GM18870 (cell line): ENCODE data around the gene NOM1.
"Not testable (repeated sequence)": the region's sequence is repeated elsewhere in the genome, so short reads cannot be mapped to it uniquely, and the experiment has no call there.

ENCODE experiments used
- ATAC-seq: cut with Tn5 transposase; IDR thresholded peaks from one replicate; pipeline ENCODE4 v1.9.1; 2021; ENCODE audit warnings: moderate library complexity; ENCODE audit not compliant: unreplicated experiment

The NOM1 gene, protein sequence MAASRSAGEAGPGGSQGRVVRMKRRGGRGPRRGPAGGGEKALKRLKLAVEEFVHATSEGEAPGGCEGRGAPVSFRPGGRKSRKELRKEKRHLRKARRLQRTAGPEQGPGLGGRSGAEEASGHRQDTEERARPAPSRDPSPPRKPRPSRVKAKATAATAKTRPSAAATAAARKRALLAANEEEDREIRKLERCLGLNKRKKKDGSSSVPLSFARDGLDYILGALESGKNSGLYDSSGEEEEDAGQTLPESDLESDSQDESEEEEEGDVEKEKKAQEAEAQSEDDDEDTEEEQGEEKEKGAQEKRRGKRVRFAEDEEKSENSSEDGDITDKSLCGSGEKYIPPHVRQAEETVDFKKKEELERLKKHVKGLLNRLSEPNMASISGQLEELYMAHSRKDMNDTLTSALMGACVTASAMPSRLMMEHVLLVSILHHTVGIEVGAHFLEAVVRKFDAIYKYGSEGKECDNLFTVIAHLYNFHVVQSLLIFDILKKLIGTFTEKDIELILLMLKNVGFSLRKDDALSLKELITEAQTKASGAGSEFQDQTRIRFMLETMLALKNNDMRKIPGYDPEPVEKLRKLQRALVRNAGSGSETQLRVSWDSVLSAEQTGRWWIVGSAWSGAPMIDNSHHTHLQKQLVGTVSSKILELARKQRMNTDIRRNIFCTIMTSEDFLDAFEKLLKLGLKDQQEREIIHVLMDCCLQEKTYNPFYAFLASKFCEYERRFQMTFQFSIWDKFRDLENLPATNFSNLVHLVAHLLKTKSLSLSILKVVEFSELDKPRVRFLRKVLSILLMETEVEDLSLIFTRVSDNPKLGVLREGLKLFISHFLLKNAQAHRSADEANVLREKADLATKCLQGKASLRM

DNA sequence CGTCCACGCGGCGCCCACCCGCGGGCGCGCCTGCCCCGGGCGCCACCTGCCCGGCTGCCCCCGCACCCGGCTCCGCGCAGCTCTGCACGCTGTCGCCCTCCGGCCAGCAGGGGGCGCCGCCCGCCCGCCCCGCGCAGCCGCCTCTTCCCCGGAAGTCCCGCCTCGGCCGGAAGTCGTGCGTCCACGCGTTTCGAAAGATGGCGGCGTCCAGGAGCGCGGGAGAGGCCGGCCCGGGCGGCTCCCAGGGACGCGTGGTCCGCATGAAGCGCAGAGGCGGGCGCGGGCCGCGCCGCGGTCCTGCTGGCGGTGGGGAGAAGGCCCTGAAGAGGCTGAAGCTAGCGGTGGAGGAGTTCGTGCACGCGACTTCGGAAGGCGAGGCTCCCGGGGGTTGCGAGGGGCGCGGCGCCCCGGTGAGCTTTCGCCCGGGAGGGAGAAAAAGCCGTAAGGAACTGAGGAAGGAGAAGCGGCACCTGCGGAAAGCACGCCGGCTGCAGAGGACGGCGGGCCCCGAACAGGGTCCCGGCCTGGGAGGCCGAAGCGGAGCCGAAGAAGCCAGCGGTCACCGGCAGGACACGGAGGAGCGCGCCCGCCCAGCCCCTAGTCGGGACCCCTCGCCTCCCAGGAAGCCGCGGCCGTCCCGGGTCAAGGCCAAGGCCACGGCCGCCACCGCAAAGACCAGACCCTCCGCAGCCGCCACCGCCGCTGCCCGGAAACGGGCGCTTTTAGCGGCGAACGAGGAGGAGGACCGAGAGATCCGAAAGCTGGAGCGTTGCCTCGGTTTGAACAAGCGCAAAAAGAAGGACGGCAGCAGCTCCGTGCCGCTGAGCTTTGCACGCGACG is at the start of gene NOM1:
Gene NOM1, plus strand, starts transcription at position 172 of the 840 bp plus-strand sequence. Its CDS starts 26 bp downstream, at position 198.
- peak; percentile 61 for ATAC-seq

DNA sequence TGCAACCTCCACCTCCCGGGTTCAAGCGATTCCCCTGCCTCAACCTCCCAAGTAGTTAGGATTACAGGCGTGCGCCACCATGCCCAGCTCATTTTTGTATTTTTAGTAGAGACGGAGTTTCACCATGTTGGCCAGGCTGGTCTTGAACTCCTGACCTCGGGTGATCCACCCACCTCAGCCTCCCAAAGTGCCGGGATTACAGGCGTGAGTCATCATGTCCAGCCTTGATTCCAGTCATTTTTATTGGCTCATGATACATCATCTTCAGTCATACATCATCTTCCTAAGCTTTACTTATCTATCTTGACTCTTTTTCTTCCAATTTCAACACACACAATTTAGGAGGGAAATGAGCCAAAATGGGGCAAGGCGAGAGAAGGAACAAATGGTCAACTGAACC is 49.4 kb upstream of the NOM1 start:
- not testable (repeated sequence) for ATAC-seq

DNA sequence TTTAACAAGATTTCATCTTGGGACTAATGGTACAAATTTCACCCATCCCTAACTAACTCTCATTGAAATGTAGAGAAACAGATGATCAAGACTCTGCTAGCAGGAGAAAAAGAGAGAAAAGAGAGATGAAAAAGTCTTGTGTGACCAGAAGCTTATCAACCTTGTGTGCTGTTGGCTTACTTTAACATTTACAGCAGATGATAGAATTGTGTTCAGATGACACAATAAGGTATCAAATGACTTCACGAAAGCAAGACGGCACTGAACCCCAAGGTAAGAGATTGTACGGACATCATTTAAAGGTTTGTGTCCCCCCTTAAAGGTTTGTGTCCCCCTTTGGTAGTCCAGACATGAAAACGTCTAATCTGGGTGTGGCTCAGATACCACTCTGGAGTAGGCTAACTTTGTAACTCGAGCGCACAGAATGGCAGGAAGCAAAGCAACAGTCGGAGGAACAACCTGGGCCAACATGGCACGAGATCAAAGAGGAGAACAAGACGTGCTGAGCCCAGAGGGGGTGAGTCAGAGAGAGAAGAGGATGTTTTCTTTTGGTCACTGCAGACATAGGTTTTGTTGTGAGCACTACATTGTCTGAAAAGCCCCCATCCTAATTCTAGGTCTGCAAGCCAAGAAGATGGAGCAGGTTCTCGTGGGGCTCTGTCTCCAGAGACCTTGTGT is 46.1 kb upstream of the NOM1 start:
- ATAC-seq = no peak

DNA sequence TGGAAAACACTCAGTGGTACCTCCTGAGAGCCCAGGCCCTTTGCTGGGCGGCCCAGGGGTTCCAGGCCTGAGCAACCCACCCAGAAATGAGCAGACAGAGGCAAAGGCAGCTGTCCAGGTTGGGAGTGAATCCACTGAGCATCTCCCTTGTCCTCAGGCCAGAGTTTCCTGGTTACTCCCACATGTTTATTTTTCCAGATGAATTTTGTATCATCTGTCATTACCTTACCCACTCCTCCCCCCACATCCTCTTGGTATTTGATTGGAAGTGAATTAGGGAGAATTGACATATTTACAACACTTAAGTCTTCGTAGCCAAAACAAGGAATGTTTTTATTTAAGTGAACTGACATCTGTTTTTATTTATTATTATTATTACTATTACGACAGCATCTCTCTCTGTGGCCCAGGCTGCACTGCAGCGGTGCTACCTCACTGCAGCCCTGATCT is 43.3 kb upstream of the NOM1 start:
- ATAC-seq = no peak

DNA sequence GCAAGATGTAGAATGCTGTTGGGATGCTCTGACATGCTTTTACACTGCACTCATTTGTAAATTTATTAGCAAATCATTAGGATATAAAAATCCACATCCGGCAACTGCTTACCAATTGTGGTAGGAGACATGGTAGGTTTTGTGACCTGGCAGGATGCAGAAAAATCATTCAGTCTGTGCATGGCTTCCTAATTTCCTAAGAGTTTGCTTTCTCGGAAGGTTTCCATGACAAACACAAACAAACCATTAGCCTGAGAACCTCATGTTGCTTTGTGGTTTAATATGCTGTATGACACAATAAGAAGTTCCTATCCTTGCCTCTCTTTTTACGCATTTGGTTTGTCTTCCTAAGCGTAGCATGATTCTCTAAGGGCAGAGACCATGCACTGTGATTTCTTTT is 41.9 kb upstream of the NOM1 start:
- ATAC-seq = no peak

DNA sequence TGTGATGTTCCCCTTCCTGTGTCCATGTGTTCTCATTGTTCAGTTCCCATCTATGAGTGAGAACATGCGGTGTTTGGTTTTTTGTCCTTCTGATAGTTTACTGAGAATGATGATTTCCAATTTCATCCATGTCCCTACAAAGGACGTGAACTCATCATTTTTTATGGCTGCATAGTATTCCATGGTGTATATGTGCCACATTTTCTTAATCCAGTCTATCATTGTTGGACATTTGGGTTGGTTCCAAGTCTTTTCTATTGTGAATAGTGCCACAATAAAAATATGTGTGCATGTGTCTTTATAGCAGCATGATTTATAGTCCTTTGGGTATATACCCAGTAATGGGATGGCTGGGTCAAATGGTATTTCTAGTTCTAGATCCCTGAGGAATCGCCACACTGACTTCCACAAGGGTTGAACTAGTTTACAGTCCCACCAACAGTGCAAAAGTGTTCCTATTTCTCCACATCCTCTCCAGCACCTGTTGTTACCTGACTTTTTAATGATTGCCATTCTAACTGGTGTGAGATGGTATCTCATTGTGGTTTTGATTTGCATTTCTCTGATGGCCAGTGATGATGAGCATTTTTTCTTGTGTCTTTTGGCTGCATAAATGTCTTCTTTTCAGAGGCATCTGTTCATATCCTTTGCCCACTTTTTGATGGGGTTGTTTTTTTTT is 39.8 kb upstream of the NOM1 start:
- not testable (repeated sequence) for ATAC-seq

DNA sequence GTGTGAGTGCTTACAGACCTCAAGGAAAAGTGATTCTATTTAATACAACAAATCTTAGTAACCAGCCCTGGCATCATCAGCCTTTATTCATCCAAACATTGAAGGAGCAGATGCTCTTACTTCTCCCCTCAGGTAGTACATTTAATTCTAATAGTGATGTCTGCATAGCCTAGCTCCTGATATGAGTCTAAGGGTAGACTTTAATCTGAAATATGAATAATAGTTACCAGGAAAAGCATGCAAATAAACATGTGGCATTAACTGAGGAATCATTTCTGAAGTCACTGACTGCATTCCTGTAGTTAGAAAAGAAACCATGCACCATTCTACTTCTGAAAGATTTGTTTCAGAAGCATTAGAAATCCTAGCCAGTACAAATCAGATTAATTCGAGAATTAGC is 30.9 kb upstream of the NOM1 start:
- ATAC-seq = peak; percentile 53

DNA sequence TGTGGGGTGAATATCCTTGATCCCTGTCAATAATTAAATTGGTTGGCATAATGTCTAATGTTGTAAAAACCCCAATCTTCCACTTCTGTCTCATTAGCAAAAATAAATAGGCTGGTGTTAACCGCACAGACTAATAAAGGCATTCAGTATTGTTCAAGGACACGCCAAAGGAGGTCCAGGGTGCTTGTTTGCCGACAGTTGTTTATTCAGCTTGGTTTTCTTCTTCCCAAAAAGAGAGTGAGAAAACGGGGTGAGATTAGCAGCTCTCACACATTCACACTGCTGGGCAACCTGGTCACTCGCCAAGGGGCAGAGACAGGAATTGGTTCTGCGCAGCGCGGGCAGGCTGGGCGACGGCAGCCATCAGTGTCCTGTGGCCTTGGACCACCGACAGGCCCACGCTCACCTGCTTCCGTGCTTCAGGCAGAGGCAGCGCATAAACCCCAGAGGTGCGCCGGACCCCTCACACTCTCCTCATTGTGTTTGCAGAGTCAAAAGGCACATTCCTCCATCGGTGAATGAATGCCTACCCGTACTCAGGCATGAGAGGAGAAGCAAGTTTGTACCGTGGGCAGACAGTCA is 30.3 kb upstream of the NOM1 start:
- ATAC-seq = peak; percentile 35

DNA sequence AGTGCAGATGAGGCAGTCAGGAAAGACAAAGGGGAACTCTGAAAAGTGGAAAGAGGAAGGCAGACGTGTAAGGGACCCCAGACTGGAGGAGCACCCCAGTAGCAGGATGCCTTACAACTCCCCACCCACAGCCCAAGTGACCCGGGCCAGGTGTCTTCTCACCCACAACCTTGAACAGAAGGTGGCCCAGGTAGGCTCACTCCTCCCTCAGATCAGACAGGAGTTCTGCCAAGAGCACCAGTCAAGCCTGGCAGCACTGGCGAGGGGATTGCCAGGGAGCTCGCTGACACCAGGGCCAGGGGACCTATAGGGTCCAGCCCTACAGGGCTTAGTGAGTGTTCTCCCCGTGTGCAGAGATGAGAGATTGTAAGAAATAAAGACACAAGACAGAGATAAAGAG is 29.4 kb upstream of the NOM1 start:
- ATAC-seq = no peak

DNA sequence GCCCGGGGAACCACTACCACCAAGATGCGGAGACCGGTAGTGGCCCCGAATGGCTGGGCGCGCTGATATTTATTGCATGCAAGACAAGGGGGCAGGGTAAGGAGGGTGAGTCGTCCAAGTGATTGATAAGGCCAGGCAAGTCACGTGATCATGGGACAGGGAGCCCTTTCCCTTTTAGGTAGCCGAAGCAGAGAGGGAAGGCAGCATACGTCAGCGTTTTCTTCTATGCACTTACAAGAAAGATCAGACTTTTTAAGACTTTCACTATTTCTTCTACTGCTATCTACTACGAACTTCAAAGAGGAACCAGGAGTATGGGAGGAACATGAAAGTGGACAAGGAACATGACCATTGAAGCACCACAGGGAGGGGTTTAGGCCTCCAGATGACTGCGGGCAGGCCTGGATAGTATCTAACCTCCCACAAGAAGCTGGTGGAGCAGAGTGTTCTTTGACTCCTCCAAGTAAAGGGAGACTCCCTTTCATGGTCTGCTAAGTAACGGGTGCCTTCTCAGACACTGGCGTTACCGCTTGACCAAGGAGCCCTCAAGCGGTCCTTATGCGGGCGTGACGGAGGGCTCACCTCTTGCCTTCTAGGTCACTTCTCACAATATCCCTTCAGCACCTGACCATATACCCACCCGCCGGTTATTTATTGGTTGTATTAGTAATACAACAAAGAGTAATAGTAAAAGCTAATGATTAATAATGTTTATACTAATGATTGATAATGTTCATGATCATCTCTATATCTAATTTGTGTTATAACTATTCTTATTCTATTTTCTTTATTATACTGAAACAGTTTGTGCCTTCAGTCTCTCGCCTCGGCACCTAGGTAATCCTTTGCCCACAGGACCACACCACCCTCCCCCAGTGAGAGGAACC is 28.8 kb upstream of the NOM1 start:
- ATAC-seq = not testable (repeated sequence)

DNA sequence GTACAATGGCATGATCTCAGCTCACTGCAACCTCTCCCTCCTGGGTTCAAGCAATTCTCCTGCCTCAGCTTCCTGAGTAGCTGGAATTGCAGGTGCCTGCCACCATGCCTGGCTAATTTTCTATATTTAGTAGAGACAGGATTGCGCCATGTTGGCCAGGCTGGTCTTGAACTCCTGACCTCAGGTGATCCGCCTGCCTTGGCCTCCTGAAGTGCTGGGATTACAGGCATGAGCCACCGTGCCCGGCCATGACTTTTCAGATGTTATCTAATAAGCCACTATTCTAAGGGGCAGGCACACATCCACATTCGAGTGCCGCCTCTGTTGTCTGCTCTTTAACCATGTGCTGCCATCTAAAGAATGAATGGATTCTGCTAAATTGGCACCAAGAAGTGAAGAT is 27.2 kb upstream of the NOM1 start:
- ATAC-seq = not testable (repeated sequence)

DNA sequence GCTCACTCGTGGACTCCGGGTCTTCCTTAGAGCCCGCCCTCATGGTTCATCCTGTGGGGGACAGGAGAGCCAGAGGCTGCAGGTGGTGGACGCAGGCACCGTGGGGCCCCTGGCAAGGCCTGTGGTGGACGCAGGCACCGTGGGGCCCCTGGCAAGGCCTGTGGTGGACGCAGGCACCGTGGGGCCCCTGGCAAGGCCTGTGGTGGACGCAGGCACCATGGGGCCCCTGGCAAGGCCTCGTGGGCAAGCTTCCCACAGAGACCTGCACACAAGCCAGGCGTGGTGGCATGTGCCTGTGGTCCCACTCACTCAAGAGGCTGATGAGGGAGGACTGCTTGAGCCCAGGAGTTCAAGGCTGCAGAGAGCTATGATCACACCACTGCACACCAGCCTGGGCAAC is 23.7 kb upstream of the NOM1 start:
- ATAC-seq = not testable (repeated sequence)

DNA sequence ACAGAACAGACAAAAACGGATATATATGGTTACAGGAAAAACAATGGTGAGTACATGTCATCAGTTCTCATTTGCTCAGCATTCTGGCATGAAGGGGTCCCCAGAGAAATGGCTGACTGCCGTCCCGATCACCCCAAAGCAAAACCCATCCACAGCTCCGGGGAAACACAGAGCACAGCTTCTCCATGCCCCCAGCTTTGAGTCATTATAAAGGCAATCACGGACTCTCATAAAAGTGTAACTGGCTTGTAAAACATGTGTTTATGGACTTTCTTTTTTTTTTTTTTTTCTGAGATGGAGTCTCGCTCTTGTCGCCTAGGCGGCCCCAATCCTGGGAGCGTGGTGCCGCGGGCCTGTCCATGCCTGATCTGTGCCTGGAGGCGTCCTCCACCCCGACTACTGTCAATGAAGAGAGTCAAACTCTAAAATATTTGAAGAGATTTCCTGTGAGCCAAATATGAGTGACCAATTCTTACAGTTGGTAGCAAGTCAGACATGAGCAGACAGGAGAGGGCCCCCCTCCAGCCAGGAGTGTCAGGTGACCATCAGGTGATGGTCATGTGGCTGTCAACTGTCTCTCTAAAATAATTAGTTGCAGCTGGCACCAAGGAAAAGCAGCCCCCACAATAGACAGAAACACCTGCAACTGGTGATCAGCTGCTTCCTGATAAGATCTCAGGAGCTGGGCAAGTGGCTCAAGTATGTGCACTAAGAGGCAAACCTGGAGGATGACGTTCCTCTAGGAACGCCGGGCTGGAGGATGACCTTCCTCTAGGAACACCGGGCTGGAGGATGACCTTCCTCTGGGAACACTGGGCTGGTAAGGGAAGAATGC is 21.7 kb upstream of the NOM1 start:
- ATAC-seq = no peak

DNA sequence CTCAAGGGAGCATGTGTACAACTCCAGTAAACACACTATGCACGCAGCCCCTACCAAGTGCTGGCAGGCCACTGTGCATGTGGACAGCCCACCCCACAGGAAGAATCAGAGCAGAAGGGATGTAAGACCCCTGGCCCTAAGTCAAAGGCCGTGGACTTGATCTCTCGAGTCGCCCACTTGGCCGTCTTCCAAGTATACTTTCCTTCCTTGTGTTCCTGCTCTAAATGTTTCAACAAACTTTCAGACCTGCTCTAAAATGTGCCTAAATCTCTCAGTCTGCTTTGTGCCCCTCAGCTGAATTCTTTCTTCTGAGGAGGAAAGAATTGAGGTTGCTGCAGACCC is 21.1 kb upstream of the NOM1 start:
- no peak for ATAC-seq

DNA sequence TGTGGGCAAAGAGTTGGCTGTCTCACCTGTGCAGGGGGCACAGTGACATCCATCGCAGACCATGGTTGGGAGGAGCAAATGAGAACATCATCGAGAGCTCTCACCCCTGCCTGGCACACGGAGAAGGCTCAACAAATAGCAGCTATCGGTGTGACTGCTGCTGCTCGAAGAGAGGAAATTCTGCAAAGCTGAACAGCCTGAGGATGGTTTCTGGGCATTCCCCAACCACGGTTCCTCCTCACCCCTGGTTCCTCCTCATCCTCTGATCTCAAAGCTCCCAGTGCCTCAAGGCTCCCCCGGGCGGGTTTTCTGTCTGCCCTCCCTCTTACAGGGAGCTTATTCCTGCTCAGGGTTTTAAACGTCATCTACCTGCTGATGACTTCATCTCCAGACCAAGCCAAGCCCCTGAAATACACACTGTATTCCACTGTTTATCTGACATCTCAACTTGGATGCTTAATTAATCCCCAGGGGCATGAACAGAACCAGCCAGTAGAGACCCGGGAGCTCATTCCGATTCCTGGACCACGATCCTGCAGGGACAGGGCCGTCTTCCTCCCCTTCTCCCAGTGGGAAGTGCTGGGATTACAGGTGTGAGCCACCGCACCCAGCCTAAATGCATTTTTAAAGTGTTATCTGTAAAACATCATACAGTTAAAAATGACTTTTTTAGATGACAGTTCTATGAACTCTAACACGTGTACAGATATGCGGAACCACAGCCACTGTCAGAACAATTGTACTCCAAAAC is 19.5 kb upstream of the NOM1 start:
- ATAC-seq = no peak

DNA sequence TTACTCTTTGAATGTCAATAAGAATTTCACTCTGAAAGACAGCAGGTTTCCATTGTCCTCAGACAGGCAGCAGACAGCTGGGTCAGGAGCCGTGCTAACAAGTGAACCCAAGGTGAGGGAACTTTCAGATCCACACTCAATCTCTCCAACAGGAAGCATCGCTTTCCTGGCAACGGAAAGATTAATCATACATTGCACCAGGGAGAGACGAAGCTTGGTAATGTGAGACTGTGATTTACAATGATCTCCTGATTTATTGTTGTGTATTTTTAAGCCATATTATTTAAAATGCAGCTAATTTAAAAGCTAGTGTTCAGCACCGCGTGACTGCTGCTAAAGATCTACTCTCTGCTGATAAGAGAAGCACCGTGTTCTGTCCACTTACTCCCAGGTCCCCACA is 17.5 kb upstream of the NOM1 start:
- no peak for ATAC-seq

DNA sequence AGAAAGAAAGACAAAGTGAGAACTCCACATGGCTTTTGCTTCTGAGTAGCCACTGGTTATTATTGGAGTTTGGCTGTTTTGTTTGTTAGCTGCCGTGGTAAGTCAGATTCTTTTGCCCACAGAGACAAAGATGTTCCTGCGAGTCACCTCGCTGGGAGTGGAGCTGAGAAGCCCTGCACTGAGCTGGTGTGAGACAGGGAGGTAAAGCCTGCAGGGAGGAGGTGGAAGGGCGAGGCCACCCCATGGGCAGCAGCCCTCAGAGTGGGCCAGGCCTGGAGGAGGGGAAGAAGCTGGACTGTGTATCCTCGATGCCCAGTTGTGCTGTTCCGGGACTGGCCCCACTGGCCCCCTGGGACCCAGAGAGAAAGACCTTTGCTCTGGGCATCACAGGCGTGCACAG is 14.3 kb upstream of the NOM1 start:
- no peak for ATAC-seq
